GM23248 (cell line): ENCODE results near the gene RAB8A.

Source experiments
- EZH2 ChIP-seq: fragments of 200-600 bp; sonication (generic); IDR thresholded peaks from 2 replicates; pipeline ENCODE4 v1.6.1; 2018; ENCODE audit warnings: antibody characterized with exemption, mild to moderate bottlenecking; ENCODE audit not compliant: insufficient read depth, poor library complexity, severe bottlenecking
- EZH2phosphoT487 ChIP-seq: fragments of 200-600 bp; sonication (generic); IDR thresholded peaks from 2 replicates; pipeline ENCODE4 v1.6.1; 2018; ENCODE audit warnings: antibody characterized with exemption, moderate library complexity, mild to moderate bottlenecking, low read depth; ENCODE audit not compliant: insufficient read depth

- no peak for TF ChIP-seq EZH2phosphoT487
- no peak for TF ChIP-seq EZH2
Observed at GRCh38 chr19:16087940-16088339, 23.7 kb upstream of the RAB8A start.
